Upper lobe of right lung (tissue), 1 donor: ENCODE results near the gene CRISPLD2. TPM values are rescaled to one million over a fixed set of nuclear protein-coding genes. Genes with fewer than 3 reads are reported as not detected.
A peak's percentile ranks its signal among the peaks of the same experiment; 100 is the strongest.

Experiments
- ATAC-seq: fragments of 200-7000 bp; cut with Tn5 transposase; one replicate; pipeline ENCODE4 v1.9.1; 2020; ENCODE audit warnings: mild to moderate bottlenecking, moderate library complexity
- DNase-seq: peaks from one replicate; pipeline ENCODE4 v3.0.0-alpha.2; 2020
- H3K27ac ChIP-seq: fragments of 200-600 bp; one replicate; pipeline ENCODE4 v1.8.0; 2022
- H3K27me3 ChIP-seq: fragments of 200-600 bp; one replicate; pipeline ENCODE4 v1.8.0; 2022; ENCODE audit warnings: mild to moderate bottlenecking
- H3K36me3 ChIP-seq: fragments of 200-600 bp; one replicate; pipeline ENCODE4 v1.8.0; 2022
- H3K4me1 ChIP-seq: fragments of 200-600 bp; one replicate; pipeline ENCODE4 v1.8.0; 2022
- H3K4me3 ChIP-seq: fragments of 200-600 bp; one replicate; pipeline ENCODE4 v1.8.0; 2022; ENCODE audit warnings: mild to moderate bottlenecking
- H3K9me3 ChIP-seq: fragments of 200-600 bp; one replicate; pipeline ENCODE4 v1.8.0; 2022
- CTCF ChIP-seq: fragments of 200-600 bp; IDR thresholded peaks from one replicate; pipeline ENCODE4 v1.8.0; 2022; ENCODE audit warnings: antibody characterized with exemption
- intact Hi-C: fragments of 100-400 bp; cut with DNase I; formaldehyde crosslinking; loops from one replicate; pipeline ENCODE4 v1.11.0; 2022
- total RNA-seq: library from RNA; stranded (reverse); fragmentation: NEBNext Ultra II Directional; extraction: Animal tissue kit (Norgen Biotek cat#: 25700); gene quantifications from one replicate; pipeline ENCODE4 v1.2.1, GENCODE V29; 2021
- donor health status: DM: no; HTN: yes; CAD: no; lungs with severe emphysema.

Gene CRISPLD2
- total RNA-seq, 1 donor from 2014 or later: 61.9 TPM

GRCh38 chr16:84803146-84803545, 16.6 kb upstream of the CRISPLD2 start:
- no peaks in the 10 kb centered on the region for H3K36me3 ChIP-seq
- intact Hi-C loops: no loop called here
- H3K27me3 ChIP-seq: no peaks in the 10 kb centered on the region
- H3K9me3 ChIP-seq: no peaks in the 10 kb centered on the region
- H3K4me3 ChIP-seq: no peak overlapping the region
- no peak for DNase-seq
- no peak for TF ChIP-seq CTCF
- H3K4me1 ChIP-seq: no peaks in the 10 kb centered on the region
- no peak for ATAC-seq
- H3K27ac ChIP-seq: no peak overlapping the region

GRCh38 chr16:84804326-84804725, 15.5 kb upstream of the CRISPLD2 start:
- ATAC-seq (no peak), DNase-seq (no peak)
- H3K36me3 ChIP-seq: no peaks in the 10 kb centered on the region
- intact Hi-C loops: no loop called here
- no peak overlapping the region for H3K27ac ChIP-seq
- no peak overlapping the region for H3K4me3 ChIP-seq
- H3K27me3 ChIP-seq: no peaks in the 10 kb centered on the region
- TF ChIP-seq CTCF: no peak
- no peaks in the 10 kb centered on the region for H3K4me1 ChIP-seq
- no peaks in the 10 kb centered on the region for H3K9me3 ChIP-seq

GRCh38 chr16:84806256-84806889, 13.4 kb upstream of the CRISPLD2 start:
- Histone ChIP-seq H3K4me3 (no peak overlapping the region), H3K9me3 (no peaks in the 10 kb centered on the region), H3K27me3 (no peaks in the 10 kb centered on the region), H3K36me3 (no peaks in the 10 kb centered on the region), H3K4me1 (no peaks in the 10 kb centered on the region), H3K27ac (no peak overlapping the region)
- ATAC-seq (peak; percentile 58), DNase-seq (no peak)
- no peak for TF ChIP-seq CTCF
- intact Hi-C loops: no loop called here

GRCh38 chr16:84806890-84807258, 12.9 kb upstream of the CRISPLD2 start:
- no peak for TF ChIP-seq CTCF
- intact Hi-C loops: no loop called here
- ATAC-seq (no peak), DNase-seq (no peak)
- H3K9me3 ChIP-seq: no peaks in the 10 kb centered on the region
- H3K36me3 ChIP-seq: no peaks in the 10 kb centered on the region
- H3K27me3 ChIP-seq: no peaks in the 10 kb centered on the region
- H3K4me1 ChIP-seq: no peaks in the 10 kb centered on the region
- H3K27ac ChIP-seq: no peak overlapping the region
- no peak overlapping the region for H3K4me3 ChIP-seq

- no peak for TF ChIP-seq CTCF
- no peaks in the 10 kb centered on the region for H3K36me3 ChIP-seq
- ATAC-seq (no peak), DNase-seq (no peak)
- no peaks in the 10 kb centered on the region for H3K9me3 ChIP-seq
- no peaks in the 10 kb centered on the region for H3K4me1 ChIP-seq
- intact Hi-C loops: no loop called here
- no peak overlapping the region for H3K4me3 ChIP-seq
- no peaks in the 10 kb centered on the region for H3K27me3 ChIP-seq
- H3K27ac ChIP-seq: no peak overlapping the region
Observed at GRCh38 chr16:84807776-84808175, 12.0 kb upstream of the CRISPLD2 start.

GRCh38 chr16:84808826-84809225, 11.0 kb upstream of the CRISPLD2 start:
- no peak for TF ChIP-seq CTCF

More at GRCh38 chr16:84808826-84809225, 11.0 kb upstream of the CRISPLD2 start:
- no peaks in the 10 kb centered on the region for H3K4me1 ChIP-seq
- no peak overlapping the region for H3K4me3 ChIP-seq
- no peak overlapping the region for H3K27ac ChIP-seq
- H3K27me3 ChIP-seq: no peaks in the 10 kb centered on the region
- no peaks in the 10 kb centered on the region for H3K9me3 ChIP-seq
- ATAC-seq (peak; percentile 73), DNase-seq (no peak)
- intact Hi-C loops: no loop called here
- H3K36me3 ChIP-seq: no peaks in the 10 kb centered on the region
